Posterior vena cava (tissue), 2 donors: ENCODE data around the gene RTF2. TPM values are rescaled to one million over a fixed set of nuclear protein-coding genes. Genes with fewer than 3 reads are reported as not detected.

Experiments used
- total RNA-seq, 2 donors: library from RNA; stranded (reverse); fragmentation: NEBNext Ultra II Directional; extraction: Animal tissue kit (Norgen Biotek cat#: 25700); gene quantifications; one replicate each; pipeline ENCODE4 v1.2.1, GENCODE V29; 2021
- donor health status: DM: yes; HTN: yes; CAD: no.
- donor health status: DM: yes; HTN: yes; CAD: no.

RTF2 gene
- total RNA-seq, 2 donors from 2014 or later, result 68.2 to 68.7 TPM

Other genes starting within 250 kb of the RTF2 start
- gene MC3R, start 219.9 kb upstream of the RTF2 start, total RNA-seq, result not detected
- 10 to 100 TPM; 34.3 to 40.3 TPM for gene FAM210B, start 109.7 kb upstream of the RTF2 start, total RNA-seq
- gene AURKA, start 76.4 kb upstream of the RTF2 start, total RNA-seq, result 1 to 10 TPM; 1.8 to 2.9 TPM
- gene CSTF1, start 76.0 kb upstream of the RTF2 start, total RNA-seq, result 10 to 100 TPM; 18.5 to 19.0 TPM
- gene CASS4, start 56.4 kb upstream of the RTF2 start, total RNA-seq, result 1 to 10 TPM; 1.2 to 2.1 TPM
- under 1 TPM in 1 of 2 donors, not detected in 1; 0.43 TPM for gene FAM209A, start 56.1 kb downstream of the RTF2 start, total RNA-seq
- under 1 TPM; 0.38 to 0.65 TPM for gene FAM209B, start 64.6 kb downstream of the RTF2 start, total RNA-seq
- under 1 TPM; 0.23 to 0.38 TPM for gene TFAP2C, start 160.7 kb downstream of the RTF2 start, total RNA-seq